ENCODE measurements around the gene GRAMD1A. TPM values are rescaled to one million over a fixed set of nuclear protein-coding genes. Genes with fewer than 3 reads are reported as not detected.
"Not testable (repeated sequence)": the region's sequence is repeated elsewhere in the genome, so short reads cannot be mapped to it uniquely, and the experiment has no call there.

Gene GRAMD1A
- 100 to 1,000 TPM; 123 to 183 TPM for total RNA-seq

GRCh38 chr19:34999498-35000337 lies at the start of gene GRAMD1A:
TSS of gene GRAMD1A (plus strand) at chr19:35000323. CDS start at chr19:35000479, 156 bp downstream.
- Mint-ChIP-seq H3K27me3 (no peaks in the 10 kb centered on the region), H3K4me1 (peaks cover 42% of the 10 kb centered on the region), H3K27ac (peak within 1 kb of the TSS; percentile 99), H3K36me3 (ENCODE audit: low read depth) (peaks cover 41% of the 10 kb centered on the region), H3K4me3 (peak within 1 kb of the TSS; percentile 99), H3K9me3 (no peaks in the 10 kb centered on the region)
- ATAC-seq (replicated peaks) = peak; percentile 73

DNA sequence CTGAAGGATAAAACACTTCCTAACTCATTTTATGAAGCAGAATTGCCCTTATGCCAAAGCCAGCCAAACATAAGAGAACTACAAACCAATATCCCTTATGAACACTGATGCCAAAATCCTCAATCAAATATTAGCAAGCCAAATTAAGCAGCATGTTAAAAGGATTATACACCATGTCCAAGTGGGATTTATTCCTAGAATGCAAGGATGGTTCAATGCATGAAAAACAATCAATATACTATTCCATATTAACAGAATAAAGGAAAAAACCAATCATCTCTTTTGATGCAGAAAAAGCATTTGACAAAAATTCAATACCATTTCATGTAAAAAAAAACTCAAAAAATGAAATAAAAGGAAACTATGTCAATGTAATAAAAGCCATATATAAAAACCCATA lies 47.0 kb upstream of the GRAMD1A start:
- no peaks in the 10 kb centered on the region for H3K4me1 Mint-ChIP-seq
- H3K36me3 Mint-ChIP-seq (ENCODE audit: low read depth) = peaks cover 65% of the 10 kb centered on the region
- peaks cover 45% of the 10 kb centered on the region for H3K9me3 Mint-ChIP-seq
- H3K4me3 Mint-ChIP-seq = no peak overlapping the region
- no peak overlapping the region for H3K27ac Mint-ChIP-seq
- no peak for ATAC-seq (replicated peaks)
- no peaks in the 10 kb centered on the region for H3K27me3 Mint-ChIP-seq

GRCh38 chr19:34957830-34958751 lies 42.0 kb upstream of the GRAMD1A start:
- Mint-ChIP-seq H3K27me3 (no peaks in the 10 kb centered on the region), H3K36me3 (ENCODE audit: low read depth) (peaks cover 86% of the 10 kb centered on the region), H3K9me3 (peaks cover 54% of the 10 kb centered on the region), H3K4me3 (no peak overlapping the region), H3K27ac (no peak overlapping the region), H3K4me1 (peaks cover 23% of the 10 kb centered on the region)
- ATAC-seq (replicated peaks) = no peak

- peaks cover 80% of the 10 kb centered on the region for H3K36me3 Mint-ChIP-seq (ENCODE audit: low read depth)
- no peak for ATAC-seq (replicated peaks)
- peaks cover 25% of the 10 kb centered on the region for H3K4me1 Mint-ChIP-seq
- H3K9me3 Mint-ChIP-seq = peaks cover 52% of the 10 kb centered on the region
- H3K27ac Mint-ChIP-seq = no peak overlapping the region
- no peak overlapping the region for H3K4me3 Mint-ChIP-seq
- H3K27me3 Mint-ChIP-seq = no peaks in the 10 kb centered on the region
These were observed 41.1 kb upstream of the GRAMD1A start for GRCh38 chr19:34959021-34959420.

DNA sequence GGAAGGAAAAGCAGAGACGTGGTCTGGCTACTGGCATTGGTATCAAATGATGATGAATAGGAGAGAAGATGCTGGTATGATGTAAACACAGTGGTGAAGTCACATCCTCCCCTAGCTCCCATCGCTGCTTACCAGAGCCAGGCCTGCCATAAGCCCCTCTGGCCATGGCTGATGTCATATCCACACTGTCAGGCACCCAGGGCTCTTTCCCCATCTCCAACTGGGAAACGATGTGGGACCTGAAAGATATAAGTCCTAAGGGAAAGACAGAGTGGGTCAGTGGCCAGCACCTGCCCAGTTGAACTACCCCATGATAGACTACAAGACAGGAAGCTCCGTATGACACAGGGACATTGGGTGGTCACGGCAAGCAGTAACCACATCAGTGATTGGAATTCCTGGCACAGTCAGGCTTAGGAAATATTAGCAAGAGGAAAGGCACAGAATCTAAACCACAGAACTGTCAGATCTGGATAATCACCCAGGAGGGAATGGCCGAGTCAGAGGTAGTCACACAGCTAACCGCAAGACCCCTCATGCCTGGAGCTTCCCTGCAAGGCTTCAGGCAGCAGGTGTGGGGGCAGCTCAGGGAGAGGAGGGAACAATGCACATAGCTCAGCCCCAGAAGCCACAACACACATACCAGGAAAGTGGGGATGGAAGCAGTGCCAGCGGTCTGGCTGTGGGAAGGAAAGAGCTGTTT lies 39.9 kb upstream of the GRAMD1A start:
- ATAC-seq (replicated peaks) = no peak
- Mint-ChIP-seq H3K4me3 (peak overlapping the region; percentile 8), H3K4me1 (peaks cover 25% of the 10 kb centered on the region)

GRCh38 chr19:34960940-34961679 lies 39.0 kb upstream of the GRAMD1A start:
- Mint-ChIP-seq H3K4me3 (peak overlapping the region; percentile 95), H3K27ac (no peak overlapping the region)

More for the DNA sequence above, 39.9 kb upstream of the GRAMD1A start:
- Mint-ChIP-seq H3K36me3 (ENCODE audit: low read depth) (peaks cover 73% of the 10 kb centered on the region), H3K27me3 (no peaks in the 10 kb centered on the region), H3K9me3 (peaks cover 48% of the 10 kb centered on the region), H3K27ac (peak overlapping the region; percentile 62)

GRCh38 chr19:34961775-34962686 lies 38.1 kb upstream of the GRAMD1A start:
- H3K27me3 Mint-ChIP-seq = no peaks in the 10 kb centered on the region
- peak overlapping the region; percentile 95 for H3K4me3 Mint-ChIP-seq
- H3K4me1 Mint-ChIP-seq = peaks cover 25% of the 10 kb centered on the region
- H3K9me3 Mint-ChIP-seq = peaks cover 36% of the 10 kb centered on the region
- peak; percentile 31 for ATAC-seq (replicated peaks)
- H3K36me3 Mint-ChIP-seq (ENCODE audit: low read depth) = peaks cover 58% of the 10 kb centered on the region
- H3K27ac Mint-ChIP-seq = peak overlapping the region; percentile 85

More at GRCh38 chr19:34960940-34961679, 39.0 kb upstream of the GRAMD1A start:
- H3K4me1 Mint-ChIP-seq = peaks cover 25% of the 10 kb centered on the region
- H3K36me3 Mint-ChIP-seq (ENCODE audit: low read depth) = peaks cover 67% of the 10 kb centered on the region
- peaks cover 42% of the 10 kb centered on the region for H3K9me3 Mint-ChIP-seq
- no peaks in the 10 kb centered on the region for H3K27me3 Mint-ChIP-seq
- no peak for ATAC-seq (replicated peaks)

- H3K4me3 Mint-ChIP-seq = peak overlapping the region; percentile 95
- H3K4me1 Mint-ChIP-seq = peaks cover 25% of the 10 kb centered on the region
- H3K36me3 Mint-ChIP-seq (ENCODE audit: low read depth) = peaks cover 52% of the 10 kb centered on the region
- peaks cover 32% of the 10 kb centered on the region for H3K9me3 Mint-ChIP-seq
- ATAC-seq (replicated peaks) = peak; percentile 20
- H3K27ac Mint-ChIP-seq = peak overlapping the region; percentile 85
- H3K27me3 Mint-ChIP-seq = no peaks in the 10 kb centered on the region
These were observed 37.2 kb upstream of the GRAMD1A start for GRCh38 chr19:34962687-34963572.

GRCh38 chr19:34963573-34964406 lies 36.3 kb upstream of the GRAMD1A start, which contains the start of gene ZNF792:
TSS of gene ZNF792 (minus strand) at chr19:34964229. CDS start at chr19:34963662, 567 bp downstream.
- peaks cover 30% of the 10 kb centered on the region for H3K9me3 Mint-ChIP-seq
- peak within 1 kb of the TSS; percentile 95 for H3K4me3 Mint-ChIP-seq
- peaks cover 44% of the 10 kb centered on the region for H3K36me3 Mint-ChIP-seq (ENCODE audit: low read depth)
- peaks cover 25% of the 10 kb centered on the region for H3K4me1 Mint-ChIP-seq
- no peaks in the 10 kb centered on the region for H3K27me3 Mint-ChIP-seq
- ATAC-seq (replicated peaks) = peak; percentile 84
- peak within 1 kb of the TSS; percentile 85 for H3K27ac Mint-ChIP-seq

DNA sequence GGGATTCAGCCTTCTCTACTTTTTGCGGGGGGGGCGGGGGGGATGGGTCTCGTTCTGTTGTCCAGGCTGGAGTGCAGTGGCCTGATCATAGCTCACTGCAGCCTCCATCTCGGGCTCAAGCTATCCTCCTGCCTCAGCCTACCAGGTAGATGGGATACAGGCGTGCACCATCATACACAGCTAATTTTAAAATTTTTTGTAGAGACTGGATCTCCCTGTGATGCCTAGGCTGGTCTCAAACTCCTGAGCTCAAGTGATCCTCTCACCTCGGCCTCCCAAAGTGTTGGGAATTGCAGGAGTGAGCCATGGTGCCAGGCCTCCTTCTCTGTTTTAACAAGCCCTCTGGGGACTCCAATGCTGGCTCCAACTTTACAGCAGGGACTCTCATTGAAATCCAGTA lies 35.5 kb upstream of the GRAMD1A start:
- H3K9me3 Mint-ChIP-seq = peaks cover 23% of the 10 kb centered on the region

DNA sequence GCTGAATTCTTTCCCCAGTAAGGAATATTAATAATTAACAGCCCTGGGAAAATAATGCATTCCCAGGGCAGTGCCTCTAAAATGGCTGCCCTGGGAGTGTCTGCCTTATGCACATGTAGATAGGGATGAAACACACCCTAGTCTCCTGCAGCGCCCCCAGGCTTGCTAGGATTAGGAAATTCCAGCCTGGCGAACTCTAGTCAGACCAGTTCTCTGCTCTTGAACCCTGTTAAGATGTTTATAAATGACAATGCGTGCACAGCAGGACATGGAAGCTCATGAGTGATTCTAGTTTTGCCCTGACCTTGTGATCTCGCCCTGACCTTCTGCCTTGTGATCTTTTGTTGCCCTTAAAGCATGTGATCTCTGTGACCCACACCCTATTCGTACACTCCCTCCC lies 34.6 kb upstream of the GRAMD1A start:
- peaks cover 26% of the 10 kb centered on the region for H3K36me3 Mint-ChIP-seq (ENCODE audit: low read depth)
- not testable (repeated sequence) for H3K27me3 Mint-ChIP-seq; ATAC-seq (replicated peaks); H3K27ac Mint-ChIP-seq; H3K4me3 Mint-ChIP-seq
- peaks cover 21% of the 10 kb centered on the region for H3K4me1 Mint-ChIP-seq
- peaks cover 15% of the 10 kb centered on the region for H3K9me3 Mint-ChIP-seq

More for the DNA sequence above, 35.5 kb upstream of the GRAMD1A start:
- no peak overlapping the region for H3K27ac Mint-ChIP-seq
- H3K4me3 Mint-ChIP-seq = peak overlapping the region; percentile 95
- H3K36me3 Mint-ChIP-seq (ENCODE audit: low read depth) = peaks cover 35% of the 10 kb centered on the region
- H3K27me3 Mint-ChIP-seq = no peaks in the 10 kb centered on the region
- peaks cover 25% of the 10 kb centered on the region for H3K4me1 Mint-ChIP-seq
- no peak for ATAC-seq (replicated peaks)

Data from activated T-helper 17 cell treated with anti-CD3 and anti-CD28 coated beads, Interleukin-2, amount 50 U/mL, for 72 hours (primary cell).